Skeletal muscle tissue (tissue), 4 donors: Measurements from ENCODE around the gene EFHB. TPM values are rescaled to one million over a fixed set of nuclear protein-coding genes. Genes with fewer than 3 reads are reported as not detected.

Source experiments
- H3K27ac ChIP-seq: one replicate; pipeline ENCODE4 v1.7.0; 2013; ENCODE audit warnings: mild to moderate bottlenecking, low read depth, low read length, inconsistent platforms
- H3K27me3 ChIP-seq, 3 donors: one replicate each; pipeline ENCODE4 v1.7.0; 2013; ENCODE audit warnings: low read length in 3 of 3; ENCODE audit not compliant: control insufficient read depth in 3 of 3, insufficient read depth in 3 of 3
- H3K36me3 ChIP-seq, 3 donors: one replicate each; pipeline ENCODE4 v1.7.0; 2013; ENCODE audit warnings: low read length in 3 of 3; ENCODE audit not compliant: control insufficient read depth in 3 of 3, insufficient read depth in 3 of 3
- H3K4me1 ChIP-seq, 3 donors: one replicate each; pipeline ENCODE4 v1.7.0; 2013; ENCODE audit warnings: low read length in 3 of 3, mild to moderate bottlenecking in 3 of 3; ENCODE audit not compliant: control insufficient read depth in 3 of 3, insufficient read depth in 3 of 3
- H3K4me3 ChIP-seq, 3 donors: one replicate each; pipeline ENCODE4 v1.7.0; 2013; ENCODE audit warnings: low read length in 3 of 3
- H3K9ac ChIP-seq, 3 donors: one replicate each; pipeline ENCODE4 v1.7.0; 2013; ENCODE audit warnings: low read length in 3 of 3, mild to moderate bottlenecking in 3 of 3, moderate library complexity in 2 of 3, low read depth in 1 of 3
- H3K9me3 ChIP-seq, 3 donors: one replicate each; pipeline ENCODE4 v1.7.0; 2013; ENCODE audit warnings: low read length in 3 of 3; ENCODE audit not compliant: control insufficient read depth in 3 of 3
- total RNA-seq: library from RNA; depleted of rRNA; stranded (reverse); fragments of >200 nt; gene quantifications from one replicate; pipeline ENCODE4 v1.2.3, GENCODE V29; 2014
- donor health status: Osteomylitis.

Gene EFHB
- total RNA-seq, 1 donor from 2014 or later: not detected

- Histone ChIP-seq H3K4me1 (peaks cover 8 to 22% (median 15%) of the 10 kb centered on the region in 3 donors), H3K9ac (no peak overlapping the region), H3K27ac (no peak overlapping the region), H3K27me3 (no peaks in the 10 kb centered on the region), H3K4me3 (no peak overlapping the region), H3K36me3 (peaks cover 5 to 19% (median 9%) of the 10 kb centered on the region in 3 donors), H3K9me3 (no peaks in the 10 kb centered on the region)
Measured at GRCh38 chr3:19950316-19950715, 16.3 kb upstream of the EFHB start.

GRCh38 chr3:19948226-19948591, 14.2 kb upstream of the EFHB start:
- Histone ChIP-seq H3K27ac (peak overlapping the region; percentile 98), H3K4me3 (peak overlapping the region; percentile 94 to 98 (median 96)), H3K36me3 (peaks cover 4 to 7% (median 5%) of the 10 kb centered on the region in 3 donors), H3K9ac (peak overlapping the region; percentile 96 to 97 (median 97)), H3K9me3 (no peaks in the 10 kb centered on the region), H3K4me1 (peaks cover 8 to 22% (median 10%) of the 10 kb centered on the region in 3 donors), H3K27me3 (no peaks in the 10 kb centered on the region)

GRCh38 chr3:19947549-19948225, 13.7 kb upstream of the EFHB start:
- H3K9ac ChIP-seq: peak overlapping the region; percentile 96 to 97 (median 97)
- H3K4me3 ChIP-seq: peak overlapping the region; percentile 94 to 98 (median 96)
- H3K27ac ChIP-seq: peak overlapping the region; percentile 98
- H3K27me3 ChIP-seq: no peaks in the 10 kb centered on the region
- peaks cover 4 to 7% (median 5%) of the 10 kb centered on the region in 3 donors for H3K36me3 ChIP-seq
- H3K4me1 ChIP-seq: peaks cover 8 to 22% (median 10%) of the 10 kb centered on the region in 3 donors
- H3K9me3 ChIP-seq: no peaks in the 10 kb centered on the region

GRCh38 chr3:19946832-19947548, 13.0 kb upstream of the EFHB start, which contains the start of gene RAB5A:
RAB5A (plus strand) TSS chr3:19947097; CDS start chr3:19950899, 3,802 bp downstream.
- peak within 1 kb of the TSS; percentile 96 to 97 (median 97) for H3K9ac ChIP-seq
- H3K4me1 ChIP-seq: peaks cover 8 to 22% (median 10%) of the 10 kb centered on the region in 3 donors
- H3K36me3 ChIP-seq: peaks cover 4 to 7% (median 5%) of the 10 kb centered on the region in 3 donors
- no peaks in the 10 kb centered on the region for H3K9me3 ChIP-seq
- peak within 1 kb of the TSS; percentile 98 for H3K27ac ChIP-seq
- peak within 1 kb of the TSS; percentile 94 to 98 (median 96) for H3K4me3 ChIP-seq
- H3K27me3 ChIP-seq: no peaks in the 10 kb centered on the region

- H3K36me3 ChIP-seq: peaks cover 0 to 5% (median 2%) of the 10 kb centered on the region in 3 donors
- H3K9ac ChIP-seq: peak overlapping the region; percentile 82 to 97 (median 96)
- peaks cover 8 to 22% (median 10%) of the 10 kb centered on the region in 3 donors for H3K4me1 ChIP-seq
- H3K9me3 ChIP-seq: no peaks in the 10 kb centered on the region
- H3K27ac ChIP-seq: peak overlapping the region; percentile 98
- no peaks in the 10 kb centered on the region for H3K27me3 ChIP-seq
- H3K4me3 ChIP-seq: peak overlapping the region; percentile 94 to 98 (median 96)
Measured at GRCh38 chr3:19945969-19946831, 12.2 kb upstream of the EFHB start.

GRCh38 chr3:19945534-19945933, 11.5 kb upstream of the EFHB start:
- peak overlapping the region in 1 of 3 donors; percentile 96 for H3K4me3 ChIP-seq
- peaks cover 0 to 5% (median 0%) of the 10 kb centered on the region in 3 donors for H3K36me3 ChIP-seq
- peaks cover 8 to 22% (median 10%) of the 10 kb centered on the region in 3 donors for H3K4me1 ChIP-seq
- no peaks in the 10 kb centered on the region for H3K27me3 ChIP-seq
- H3K9me3 ChIP-seq: peaks cover 0 to 2% (median 0%) of the 10 kb centered on the region in 3 donors
- H3K9ac ChIP-seq: peak overlapping the region in 1 of 3 donors; percentile 97
- H3K27ac ChIP-seq: no peak overlapping the region

- H3K36me3 ChIP-seq: no peaks in the 10 kb centered on the region
- no peak overlapping the region for H3K27ac ChIP-seq
- no peak overlapping the region for H3K9ac ChIP-seq
- H3K4me1 ChIP-seq: no peaks in the 10 kb centered on the region
- H3K27me3 ChIP-seq: peaks cover 0 to 2% (median 0%) of the 10 kb centered on the region in 3 donors
- peaks cover 0 to 2% (median 0%) of the 10 kb centered on the region in 3 donors for H3K9me3 ChIP-seq
- no peak overlapping the region for H3K4me3 ChIP-seq
Measured at GRCh38 chr3:19940643-19941042, 6.6 kb upstream of the EFHB start.

GRCh38 chr3:19938295-19938627, 4.2 kb upstream of the EFHB start:
- no peaks in the 10 kb centered on the region for H3K4me1 ChIP-seq
- no peaks in the 10 kb centered on the region for H3K36me3 ChIP-seq
- H3K9me3 ChIP-seq: peaks cover 0 to 2% (median 0%) of the 10 kb centered on the region in 3 donors
- no peak overlapping the region for H3K27ac ChIP-seq
- no peak overlapping the region for H3K9ac ChIP-seq
- H3K4me3 ChIP-seq: no peak overlapping the region
- peaks cover 7 to 10% (median 8%) of the 10 kb centered on the region in 3 donors for H3K27me3 ChIP-seq

GRCh38 chr3:19937459-19938294, 3.7 kb upstream of the EFHB start:
- H3K36me3 ChIP-seq: no peaks in the 10 kb centered on the region
- peaks cover 8 to 11% (median 10%) of the 10 kb centered on the region in 3 donors for H3K27me3 ChIP-seq
- no peak overlapping the region for H3K27ac ChIP-seq
- H3K9ac ChIP-seq: no peak overlapping the region
- no peaks in the 10 kb centered on the region for H3K4me1 ChIP-seq
- peaks cover 0 to 2% (median 0%) of the 10 kb centered on the region in 3 donors for H3K9me3 ChIP-seq
- H3K4me3 ChIP-seq: no peak overlapping the region
